Measurements from ENCODE around the gene PID1.

Gene PID1

DNA sequence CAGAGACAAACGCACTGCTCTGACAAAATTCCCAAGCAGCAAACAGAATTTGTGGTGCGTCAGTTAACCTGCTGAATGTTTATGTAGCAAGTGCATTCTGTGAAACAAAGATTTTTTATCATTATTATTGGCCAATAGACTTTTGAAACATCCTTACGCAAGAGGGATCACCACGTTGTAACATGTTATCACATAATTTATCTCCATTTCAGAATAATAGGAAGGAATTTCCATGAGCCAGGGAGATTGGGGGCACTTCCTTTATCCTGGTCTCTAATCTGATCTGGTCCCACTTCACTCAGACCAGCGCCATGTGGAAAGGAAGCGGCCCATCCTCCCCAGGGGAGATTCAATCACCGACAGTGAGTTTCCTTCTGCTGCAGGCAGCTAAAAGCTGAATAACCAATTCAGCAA, 166.1 kb downstream of the PID1 start:
- H3K4me3 ChIP-seq (replicated peaks; ENCODE audit: low read depth, low read length), result no peak overlapping the region
- TF ChIP-seq, protein P1, sequence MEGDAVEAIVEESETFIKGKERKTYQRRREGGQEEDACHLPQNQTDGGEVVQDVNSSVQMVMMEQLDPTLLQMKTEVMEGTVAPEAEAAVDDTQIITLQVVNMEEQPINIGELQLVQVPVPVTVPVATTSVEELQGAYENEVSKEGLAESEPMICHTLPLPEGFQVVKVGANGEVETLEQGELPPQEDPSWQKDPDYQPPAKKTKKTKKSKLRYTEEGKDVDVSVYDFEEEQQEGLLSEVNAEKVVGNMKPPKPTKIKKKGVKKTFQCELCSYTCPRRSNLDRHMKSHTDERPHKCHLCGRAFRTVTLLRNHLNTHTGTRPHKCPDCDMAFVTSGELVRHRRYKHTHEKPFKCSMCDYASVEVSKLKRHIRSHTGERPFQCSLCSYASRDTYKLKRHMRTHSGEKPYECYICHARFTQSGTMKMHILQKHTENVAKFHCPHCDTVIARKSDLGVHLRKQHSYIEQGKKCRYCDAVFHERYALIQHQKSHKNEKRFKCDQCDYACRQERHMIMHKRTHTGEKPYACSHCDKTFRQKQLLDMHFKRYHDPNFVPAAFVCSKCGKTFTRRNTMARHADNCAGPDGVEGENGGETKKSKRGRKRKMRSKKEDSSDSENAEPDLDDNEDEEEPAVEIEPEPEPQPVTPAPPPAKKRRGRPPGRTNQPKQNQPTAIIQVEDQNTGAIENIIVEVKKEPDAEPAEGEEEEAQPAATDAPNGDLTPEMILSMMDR (IDR thresholded peaks at IDR 0.05; ENCODE audit: low read length, missing control alignments), result no peak
- DNase-seq (ENCODE audit: low read depth), result peak; percentile 33

DNA sequence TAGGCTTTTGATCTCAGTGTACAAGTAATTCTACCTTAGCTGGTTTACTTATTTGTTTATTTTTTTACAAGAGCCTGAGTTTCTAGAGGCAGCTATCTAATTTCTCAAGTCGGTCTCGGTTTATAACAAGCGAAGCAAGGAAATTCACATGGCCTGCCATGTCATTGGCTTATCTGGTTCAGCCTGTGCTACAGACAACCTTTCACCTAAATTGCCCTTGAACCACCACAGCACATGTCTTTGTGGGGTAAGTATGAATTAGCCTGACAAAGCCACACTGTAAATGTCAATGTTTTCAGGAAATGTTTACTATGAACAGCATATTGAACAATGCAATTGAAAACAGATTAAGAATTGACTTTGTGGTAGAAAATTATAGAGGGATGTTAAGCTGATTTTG, 167.1 kb downstream of the PID1 start:
- no peak overlapping the region for H3K4me3 ChIP-seq (replicated peaks; ENCODE audit: low read depth, low read length)
- TF ChIP-seq, protein P1 (IDR thresholded peaks at IDR 0.05; ENCODE audit: low read length, missing control alignments), result no peak
- no peak for DNase-seq (ENCODE audit: low read depth)

DNA sequence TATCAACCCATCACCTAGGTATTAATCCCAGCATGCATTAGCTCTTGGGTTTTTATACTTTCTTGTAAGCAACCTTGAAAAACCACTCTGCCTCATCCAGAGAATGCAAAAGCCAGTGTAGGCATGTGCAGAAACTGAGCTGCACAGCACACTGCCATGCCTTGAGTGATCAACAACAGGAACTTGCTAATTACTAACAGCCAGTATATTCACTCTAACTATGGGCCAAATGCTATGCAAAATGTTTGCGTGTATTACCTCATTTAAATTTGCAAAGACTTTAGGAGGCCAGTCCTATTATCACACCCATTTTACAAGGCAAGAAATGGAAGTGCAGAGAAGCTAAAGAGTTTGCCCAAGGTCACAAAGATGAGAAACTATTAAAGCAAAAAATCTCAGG, 169.8 kb downstream of the PID1 start:
- DNase-seq (ENCODE audit: low read depth), result no peak
- no peak overlapping the region for H3K4me3 ChIP-seq (replicated peaks; ENCODE audit: low read depth, low read length)
- TF ChIP-seq, protein P1 (IDR thresholded peaks at IDR 0.05; ENCODE audit: low read length, missing control alignments), result no peak

DNA sequence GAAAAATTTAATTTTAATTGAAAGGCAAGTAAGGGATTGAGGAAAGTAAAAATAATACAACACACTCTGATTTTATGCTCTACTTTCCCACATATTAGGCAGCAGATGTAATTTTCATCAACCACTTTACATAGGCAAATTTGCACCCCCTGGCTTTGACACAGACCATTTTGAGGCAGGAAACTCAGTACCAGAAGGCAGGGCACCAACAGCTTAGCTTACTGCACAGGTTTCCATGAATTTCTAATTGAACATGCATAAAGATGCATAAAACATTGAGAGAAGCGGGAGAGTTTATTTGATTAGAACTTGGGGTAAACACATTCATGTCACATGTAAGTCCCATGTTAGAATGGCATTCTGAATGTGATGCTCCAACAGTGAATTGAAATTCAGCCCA, 171.9 kb downstream of the PID1 start:
- DNase-seq (ENCODE audit: low read depth), result no peak
- H3K4me3 ChIP-seq (replicated peaks; ENCODE audit: low read depth, low read length), result no peak overlapping the region
- TF ChIP-seq, protein P1 (IDR thresholded peaks at IDR 0.05; ENCODE audit: low read length, missing control alignments), result no peak

DNA sequence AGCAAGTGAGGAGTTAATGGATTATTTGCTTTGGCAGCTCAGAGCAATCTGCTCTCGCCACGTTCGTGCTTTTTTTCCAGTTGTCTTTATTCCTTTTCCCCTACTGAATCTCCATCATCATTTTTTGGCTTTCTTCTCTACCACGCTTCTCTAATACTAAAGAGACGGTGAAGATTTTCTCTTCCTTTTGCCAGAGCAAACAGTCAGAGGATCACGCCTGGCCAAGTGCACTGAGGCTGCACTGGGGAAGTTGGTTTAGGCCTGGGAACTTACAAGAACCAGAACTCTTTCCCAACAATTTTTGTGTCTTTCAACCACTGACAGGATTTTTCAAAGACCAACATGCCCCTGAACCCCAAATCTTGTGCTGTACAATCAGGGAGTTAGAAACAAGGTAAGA, 172.3 kb downstream of the PID1 start:
- DNase-seq (ENCODE audit: low read depth), result no peak
- H3K4me3 ChIP-seq (replicated peaks; ENCODE audit: low read depth, low read length), result no peak overlapping the region
- TF ChIP-seq, protein P1 (IDR thresholded peaks at IDR 0.05; ENCODE audit: low read length, missing control alignments), result no peak

DNA sequence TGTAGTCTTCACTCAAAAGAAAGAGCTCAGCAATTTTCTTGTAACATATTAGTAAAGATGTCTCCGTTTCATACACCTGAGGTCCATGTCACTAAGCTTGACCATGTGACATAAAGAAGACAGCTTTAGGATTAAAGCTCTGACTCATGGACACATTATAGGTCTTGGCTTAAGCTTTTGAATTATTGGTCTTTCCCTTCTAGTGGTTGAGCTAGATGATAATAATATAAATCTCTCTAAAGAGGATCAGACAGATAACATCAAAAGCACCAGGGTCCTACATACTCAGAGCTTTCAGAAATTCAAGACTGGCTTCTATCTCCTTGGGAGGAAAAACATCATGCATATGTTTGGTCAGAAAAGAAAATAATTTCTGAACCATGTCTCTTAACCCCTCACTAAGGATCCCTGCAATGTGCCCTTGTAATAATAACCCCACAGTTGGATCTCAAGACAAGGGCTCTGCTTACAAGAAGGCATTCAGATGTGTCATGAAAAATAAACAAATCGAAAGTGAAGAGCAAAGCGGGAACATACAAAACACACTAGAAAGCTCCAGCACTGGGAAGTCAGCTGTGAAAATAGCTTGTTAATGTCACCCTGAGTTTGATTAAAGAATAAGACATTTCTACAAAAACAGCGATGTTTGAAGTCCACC, 174.5 kb downstream of the PID1 start:
- TF ChIP-seq, protein P1 (IDR thresholded peaks at IDR 0.05; ENCODE audit: low read length, missing control alignments), result no peak
- H3K4me3 ChIP-seq (replicated peaks; ENCODE audit: low read depth, low read length), result no peak overlapping the region
- no peak for DNase-seq (ENCODE audit: low read depth)

DNA sequence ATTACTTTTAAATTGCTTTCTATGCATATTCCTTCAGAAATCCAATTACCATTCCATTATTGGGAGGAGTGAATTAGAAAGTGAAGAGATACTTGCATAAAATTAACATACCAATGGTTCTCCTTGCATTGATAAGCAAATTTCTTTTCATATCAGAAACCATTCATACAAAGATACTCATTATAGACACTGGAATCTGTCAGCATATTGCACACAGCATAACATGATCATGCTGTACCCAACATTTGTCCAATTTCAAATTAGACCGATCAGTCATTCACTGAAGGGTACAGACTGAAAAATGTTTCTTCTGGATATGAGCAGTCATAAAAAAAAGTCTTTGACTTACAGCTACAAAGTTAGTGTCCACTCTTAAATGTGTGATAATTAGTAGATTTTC, 175.6 kb downstream of the PID1 start:
- no peak overlapping the region for H3K4me3 ChIP-seq (replicated peaks; ENCODE audit: low read depth, low read length)
- TF ChIP-seq, protein P1 (IDR thresholded peaks at IDR 0.05; ENCODE audit: low read length, missing control alignments), result no peak
- no peak for DNase-seq (ENCODE audit: low read depth)

All from fibroblast of pulmonary artery (primary cell).